Frontal cortex (tissue), 4 donors: ENCODE measurements around the gene GUCY1A1. TPM values are rescaled to one million over a fixed set of nuclear protein-coding genes. Genes with fewer than 3 reads are reported as not detected.

ENCODE experiments used
- DNase-seq, 2 donors: peaks; one replicate each; pipeline ENCODE4 v3.0.0; 2012; ENCODE audit warnings: low spot score in 2 of 2
- FAIRE-seq: peaks from 2 replicates; lab custom pipeline; 2012; peaks lifted over from hg19 to GRCh38; lab: Jason Lieb, UNC
- total RNA-seq: library from RNA; depleted of rRNA; stranded (reverse); fragments of >200 nt; gene quantifications from one replicate; pipeline ENCODE4 v1.2.3, GENCODE V29; 2014
- donor health status: control.
- donor health status: control.
- donor health status: control.

The GUCY1A1 gene
- total RNA-seq, 1 donor from 2014 or later: 207 TPM

DNA sequence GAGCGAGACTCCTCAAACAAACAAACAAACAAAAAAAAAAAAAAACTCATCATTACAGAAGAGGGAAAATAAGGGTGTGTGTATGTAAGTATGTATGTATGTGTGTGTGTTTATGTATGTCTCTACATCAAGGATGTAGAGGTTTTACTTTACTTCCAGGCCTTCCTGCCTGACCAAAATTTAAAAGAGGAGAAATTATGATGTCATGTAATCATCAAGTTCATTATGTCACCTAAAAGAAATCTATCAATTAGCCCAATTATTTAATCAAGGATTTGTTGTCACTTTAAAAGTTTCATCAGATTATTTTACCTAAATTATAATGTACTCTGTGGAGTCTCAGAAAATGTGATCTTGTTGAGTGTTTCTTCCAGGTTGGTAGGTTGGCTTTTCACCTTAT is 21.6 kb downstream of the GUCY1A1 start:
- no peak for FAIRE-seq
- DNase-seq: no peak

DNA sequence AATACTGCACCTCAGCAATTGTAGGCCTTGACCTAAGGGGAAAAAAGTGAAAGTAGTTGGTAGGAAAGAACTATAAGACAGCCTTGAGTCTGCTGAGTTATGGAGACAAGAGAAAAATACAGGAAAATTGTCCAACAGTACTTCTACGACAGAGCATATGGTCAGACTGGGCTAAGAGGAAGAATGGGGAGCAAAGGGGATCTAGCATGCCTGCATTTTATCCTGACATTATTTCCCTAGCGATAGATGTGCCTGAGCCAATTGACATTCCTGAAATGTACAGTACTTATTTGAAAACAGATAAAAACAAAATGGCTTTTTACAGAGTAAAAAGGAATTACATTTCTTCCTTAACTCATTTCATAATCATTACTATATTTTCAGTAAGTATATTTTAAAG is 22.2 kb downstream of the GUCY1A1 start:
- FAIRE-seq (no peak), DNase-seq (no peak)

DNA sequence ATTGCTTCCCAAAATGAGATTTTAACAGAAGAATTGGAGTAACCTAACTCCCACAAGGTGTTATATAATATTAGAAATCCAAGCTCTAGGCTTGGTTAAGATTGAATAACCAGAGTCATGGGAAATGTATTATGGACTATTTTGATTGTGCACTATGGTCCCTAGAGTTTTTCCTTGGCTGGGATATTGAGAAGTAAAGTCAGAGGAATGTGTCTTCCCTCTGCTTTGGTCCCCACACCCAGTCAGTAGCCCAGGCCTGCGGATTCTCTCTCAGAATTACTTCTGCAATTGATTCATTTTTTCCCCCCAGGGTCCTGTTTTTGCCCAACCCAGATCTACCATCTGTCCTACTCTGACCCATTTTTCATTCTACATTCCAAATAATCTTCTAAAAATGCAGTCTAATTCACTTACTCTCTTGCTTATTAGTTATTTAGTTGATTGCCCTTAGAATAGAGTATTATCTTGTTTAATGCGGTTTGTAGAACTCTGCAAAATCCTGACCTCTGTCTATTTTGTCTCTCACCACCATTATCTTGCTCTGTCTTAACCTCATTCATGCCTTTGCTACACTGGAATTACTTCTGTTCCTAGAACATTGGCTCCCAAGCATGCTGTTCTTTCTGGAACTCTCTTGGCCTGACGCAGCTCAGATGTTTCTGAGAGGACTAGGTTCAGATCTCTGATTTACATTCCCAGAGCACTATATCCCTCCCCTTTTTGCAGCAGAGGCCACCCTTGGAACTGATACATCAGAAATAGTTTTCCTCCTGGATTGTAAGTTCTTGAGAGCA is 23.6 kb downstream of the GUCY1A1 start:
- FAIRE-seq: no peak

DNA sequence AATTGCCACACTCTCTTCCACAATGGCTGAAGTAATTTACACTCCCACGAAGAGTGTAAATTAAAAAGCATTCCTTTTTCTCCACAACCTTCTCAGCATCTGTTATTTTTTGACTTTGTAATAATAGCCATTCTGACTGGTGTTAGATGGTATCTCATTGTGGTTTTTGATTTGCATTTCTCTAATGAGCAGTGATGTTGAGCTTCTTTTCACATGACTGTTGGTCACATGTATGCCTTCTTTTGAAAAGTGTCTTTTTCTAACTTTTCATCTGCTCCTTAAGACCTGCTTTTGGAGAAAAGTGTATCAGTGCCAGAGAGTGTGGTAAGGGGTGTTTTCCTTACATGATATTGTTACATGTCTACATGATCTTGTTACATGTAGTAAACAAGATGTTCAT is 25.7 kb downstream of the GUCY1A1 start:
- FAIRE-seq (no peak), DNase-seq (no peak)

More for the DNA sequence above, 23.6 kb downstream of the GUCY1A1 start:
- DNase-seq: no peak

DNA sequence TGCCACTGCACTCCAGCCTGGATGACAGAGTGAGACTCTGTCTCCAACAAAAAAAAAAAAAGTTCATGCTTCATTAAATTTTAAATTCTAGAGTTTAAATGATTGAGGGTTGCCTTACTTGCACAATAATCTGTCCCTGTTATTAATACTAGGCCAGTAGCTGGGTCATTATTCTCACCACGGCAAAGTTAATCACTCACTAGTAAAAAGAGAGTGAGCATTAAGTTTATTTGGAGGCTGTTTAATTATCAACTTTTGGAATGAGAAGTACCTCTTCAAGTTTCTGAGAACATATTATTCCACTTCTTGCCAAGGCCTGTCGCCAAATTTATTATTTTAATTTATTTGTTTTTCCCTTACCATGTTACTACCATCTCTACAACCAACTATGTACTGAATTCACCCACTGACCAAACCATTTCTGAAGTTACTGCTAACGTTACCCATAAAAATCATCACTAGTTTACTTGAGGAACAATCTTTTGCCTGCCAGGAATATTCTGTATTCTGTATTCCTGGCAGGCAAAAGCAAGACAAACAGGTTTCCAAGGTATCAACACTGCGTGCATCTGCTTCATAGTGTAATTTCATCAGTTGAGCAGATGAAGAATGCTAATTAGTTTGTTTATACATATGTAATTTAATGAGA is 26.5 kb downstream of the GUCY1A1 start:
- DNase-seq (no peak), FAIRE-seq (no peak)

DNA sequence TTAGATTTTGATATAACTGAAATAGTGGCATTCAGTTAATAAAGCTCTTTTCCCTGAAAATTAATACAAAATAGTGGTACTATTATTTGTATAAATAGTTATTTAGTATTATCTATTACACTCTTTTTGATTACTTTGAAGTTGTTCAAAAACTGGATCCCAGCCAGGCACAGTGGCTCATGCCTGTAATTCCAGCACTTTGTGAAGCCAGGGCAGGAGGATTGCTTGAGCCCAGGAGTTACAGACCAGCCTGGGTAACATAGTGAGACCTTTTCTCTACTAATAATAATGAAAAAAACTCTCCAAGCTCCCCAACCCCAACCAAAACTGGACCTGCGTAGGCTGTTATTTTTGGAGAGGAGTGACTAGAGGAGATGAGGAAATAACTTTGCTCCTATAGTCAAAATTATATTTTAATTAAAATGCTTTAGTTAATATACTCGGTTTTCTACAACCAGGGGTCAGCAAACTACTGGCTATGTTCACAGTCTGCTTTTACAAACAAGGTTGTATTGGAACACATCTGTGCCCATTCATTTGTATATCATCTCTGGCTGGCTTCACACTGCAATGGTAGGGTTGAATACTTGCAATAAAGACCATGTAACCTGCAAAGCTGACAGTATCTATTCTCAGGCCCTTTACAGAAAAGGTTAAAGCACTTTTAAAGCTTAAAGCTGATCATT is 27.6 kb downstream of the GUCY1A1 start:
- no peak for DNase-seq
- FAIRE-seq: no peak

DNA sequence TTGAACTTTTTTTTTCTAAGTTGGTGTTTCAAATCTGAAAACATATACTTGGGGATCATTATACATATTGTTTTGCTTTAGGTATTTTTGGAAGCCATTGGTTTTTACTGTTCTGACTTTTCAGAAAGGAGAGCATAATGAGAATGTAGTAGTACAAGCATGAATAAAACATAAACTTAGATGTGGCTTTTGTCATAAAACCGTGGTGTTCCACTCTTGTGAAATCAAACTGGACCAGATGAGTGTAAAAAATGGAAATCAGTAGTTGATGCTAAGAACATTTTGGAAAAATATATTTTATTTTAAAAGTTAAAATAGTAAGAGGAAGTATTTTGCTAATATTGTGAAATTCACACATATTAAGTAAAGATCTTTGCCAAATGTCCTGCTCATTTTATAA is 29.6 kb downstream of the GUCY1A1 start:
- DNase-seq: no peak
- no peak for FAIRE-seq

DNA sequence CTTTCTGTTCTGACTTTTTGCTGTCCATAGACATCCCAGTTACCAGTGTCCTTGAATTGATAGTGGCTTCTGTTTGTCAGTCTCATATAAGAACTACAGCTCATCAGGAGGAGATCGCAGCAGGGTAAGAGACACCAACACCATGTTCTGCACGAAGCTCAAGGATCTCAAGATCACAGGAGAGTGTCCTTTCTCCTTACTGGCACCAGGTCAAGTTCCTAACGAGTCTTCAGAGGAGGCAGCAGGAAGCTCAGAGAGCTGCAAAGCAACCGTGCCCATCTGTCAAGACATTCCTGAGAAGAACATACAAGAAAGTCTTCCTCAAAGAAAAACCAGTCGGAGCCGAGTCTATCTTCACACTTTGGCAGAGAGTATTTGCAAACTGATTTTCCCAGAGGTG is 30.1 kb downstream of the GUCY1A1 start:
- DNase-seq (no peak), FAIRE-seq (no peak)

DNA sequence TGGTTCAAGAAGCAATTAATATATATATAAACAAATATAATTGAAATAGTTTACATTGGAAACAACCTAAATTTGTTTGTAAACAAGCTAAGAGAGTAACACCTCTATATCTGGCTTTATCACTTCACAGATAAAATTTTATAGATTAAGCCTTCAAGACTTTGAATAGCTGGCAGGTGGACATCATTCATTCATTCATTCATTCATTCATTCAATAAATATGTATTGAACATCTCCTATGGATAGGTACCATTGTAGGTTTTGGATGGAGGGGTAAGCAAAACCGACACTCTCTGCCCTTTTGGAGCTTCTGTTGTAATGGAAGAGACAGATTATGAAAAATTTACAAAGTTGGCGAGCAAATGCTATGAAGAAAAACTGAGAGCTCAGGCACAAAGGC is 35.2 kb downstream of the GUCY1A1 start:
- FAIRE-seq (no peak), DNase-seq (no peak)

DNA sequence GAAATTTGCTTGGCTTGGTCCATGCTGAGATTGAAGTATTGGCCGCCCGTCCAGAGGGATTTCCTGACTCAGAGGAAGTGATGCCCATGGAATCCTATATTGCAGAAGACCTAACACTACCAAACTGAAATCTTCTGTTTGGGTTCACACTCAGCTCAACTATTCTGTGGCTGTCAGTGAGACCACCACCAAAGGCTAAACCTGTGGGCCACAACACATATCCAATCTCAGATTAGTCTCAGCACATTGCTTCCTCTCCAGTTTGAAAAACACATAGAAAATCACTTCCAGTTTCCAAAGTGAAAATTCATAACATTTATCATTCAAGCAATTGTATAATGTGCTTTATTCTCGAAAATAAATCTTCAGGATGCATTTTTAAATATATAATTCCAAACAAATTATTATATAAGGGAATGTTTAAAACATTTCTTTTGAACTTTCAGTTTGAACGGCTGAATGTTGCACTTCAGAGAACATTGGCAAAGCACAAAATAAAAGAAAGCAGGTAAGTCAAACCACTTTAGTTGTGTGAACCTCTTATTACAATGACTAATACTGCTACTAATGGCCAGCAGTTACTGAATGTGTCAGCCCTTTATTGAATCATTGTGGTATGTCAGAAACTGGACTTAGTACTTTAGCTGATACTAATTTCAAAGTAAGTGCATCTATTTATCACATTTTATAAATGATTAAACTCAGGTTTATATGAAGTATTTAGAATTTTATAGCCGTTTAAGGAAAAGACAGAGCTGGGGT is 37.0 kb downstream of the GUCY1A1 start:
- FAIRE-seq: no peak

DNA sequence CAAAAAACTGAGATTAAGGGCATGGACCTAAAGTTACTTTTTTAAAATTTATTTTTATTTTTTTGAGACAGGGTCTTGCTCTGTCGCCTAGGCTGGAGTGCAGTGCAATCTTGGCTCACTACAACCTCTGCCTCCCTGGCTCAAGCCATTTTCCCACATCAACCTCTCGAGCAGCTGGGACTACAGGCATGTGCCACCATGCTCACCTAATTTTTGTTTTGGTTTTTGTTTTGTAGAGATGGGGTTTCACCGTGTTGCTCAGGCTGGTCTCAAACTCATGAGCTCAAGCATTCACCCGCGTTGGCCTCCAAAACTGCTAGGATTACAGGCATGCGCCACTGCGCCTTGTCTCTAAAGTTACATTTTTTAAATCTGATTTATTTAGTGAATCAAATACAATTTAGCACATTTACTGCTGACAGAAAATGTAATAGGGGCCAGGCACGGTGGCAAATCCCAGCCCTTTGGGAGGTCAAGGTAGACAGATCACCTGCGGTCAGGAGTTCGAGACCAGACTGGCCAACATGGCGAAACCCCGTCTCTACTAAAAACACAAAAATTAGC is 38.3 kb downstream of the GUCY1A1 start:
- DNase-seq: no peak
- no peak for FAIRE-seq

More for the DNA sequence above, 37.0 kb downstream of the GUCY1A1 start:
- no peak for DNase-seq

DNA sequence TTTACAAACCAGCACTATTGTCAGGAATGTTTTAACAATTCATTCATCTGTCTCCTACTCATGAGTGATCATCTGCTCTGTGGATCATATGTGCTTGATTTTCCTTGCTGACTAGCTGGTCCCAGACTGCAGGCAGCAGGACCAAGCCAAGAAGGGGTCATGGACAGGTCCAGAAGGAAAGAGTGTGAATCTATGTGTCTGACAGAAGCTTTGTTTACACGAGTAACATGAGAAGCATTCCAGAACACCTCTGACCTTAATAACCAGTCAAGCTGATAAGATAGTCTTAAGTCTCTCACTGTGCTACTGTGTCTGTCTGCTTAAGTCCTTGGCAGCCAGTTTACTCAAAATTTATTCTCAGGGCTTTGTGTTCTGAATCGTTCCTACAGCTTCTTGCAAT is 39.0 kb downstream of the GUCY1A1 start:
- no peak for FAIRE-seq
- no peak for DNase-seq

DNA sequence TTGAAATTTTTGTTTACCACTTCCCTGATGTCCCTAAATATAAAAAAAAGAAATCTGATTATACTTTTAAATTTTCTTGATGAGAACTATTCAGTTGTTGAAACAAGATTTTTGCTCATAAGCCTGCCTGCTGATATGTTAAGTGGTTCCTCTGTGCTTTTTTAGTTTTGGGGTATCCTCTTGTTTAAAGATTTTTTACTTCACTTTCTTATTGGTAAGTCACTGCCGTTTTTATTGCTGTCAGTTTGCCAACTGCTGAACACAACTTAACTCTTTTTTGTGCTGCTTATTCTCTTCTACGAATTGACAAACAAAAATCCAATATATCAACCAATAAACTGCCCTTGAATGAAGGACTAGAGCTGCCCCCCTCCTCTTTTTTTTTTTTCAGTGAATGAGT is 39.5 kb downstream of the GUCY1A1 start:
- no peak for DNase-seq
- no peak for FAIRE-seq

DNA sequence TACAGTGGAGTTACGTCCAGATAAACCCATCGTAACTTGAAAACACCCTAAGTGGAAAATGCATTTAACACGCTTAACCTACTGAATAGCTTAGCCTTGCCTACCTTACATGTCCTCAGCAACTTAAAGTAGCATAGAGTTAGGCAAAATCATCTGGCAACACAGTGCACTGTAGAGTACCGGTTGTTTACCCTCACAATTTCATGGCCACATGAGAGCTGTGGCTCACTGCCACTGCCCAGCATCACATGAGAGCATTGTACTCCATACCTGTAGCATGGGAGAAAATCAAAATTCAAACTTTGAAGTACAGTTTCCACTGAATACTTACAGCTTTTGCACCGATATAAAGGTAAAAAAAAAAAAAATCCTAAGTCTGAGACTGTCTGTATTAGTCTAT is 40.6 kb downstream of the GUCY1A1 start:
- no peak for DNase-seq
- FAIRE-seq: no peak

DNA sequence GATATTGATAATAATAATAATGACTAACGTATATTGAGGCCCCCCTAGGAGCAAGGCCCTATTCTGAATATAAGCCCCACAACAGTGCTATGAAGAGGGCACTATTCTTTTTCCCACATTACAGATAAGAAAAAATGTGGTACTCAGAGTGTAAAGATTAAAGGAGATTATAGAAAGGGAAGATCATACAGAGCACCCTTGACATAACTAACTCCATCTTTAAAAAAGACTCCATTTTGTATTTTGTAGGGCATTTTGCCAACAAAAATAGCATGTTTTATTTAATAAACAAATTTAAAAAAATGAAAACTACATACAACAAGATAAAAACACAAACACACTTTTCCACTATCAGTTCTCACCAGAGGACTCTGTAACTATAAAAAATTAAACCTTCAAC is 42.1 kb downstream of the GUCY1A1 start:
- no peak for FAIRE-seq
- no peak for DNase-seq

DNA sequence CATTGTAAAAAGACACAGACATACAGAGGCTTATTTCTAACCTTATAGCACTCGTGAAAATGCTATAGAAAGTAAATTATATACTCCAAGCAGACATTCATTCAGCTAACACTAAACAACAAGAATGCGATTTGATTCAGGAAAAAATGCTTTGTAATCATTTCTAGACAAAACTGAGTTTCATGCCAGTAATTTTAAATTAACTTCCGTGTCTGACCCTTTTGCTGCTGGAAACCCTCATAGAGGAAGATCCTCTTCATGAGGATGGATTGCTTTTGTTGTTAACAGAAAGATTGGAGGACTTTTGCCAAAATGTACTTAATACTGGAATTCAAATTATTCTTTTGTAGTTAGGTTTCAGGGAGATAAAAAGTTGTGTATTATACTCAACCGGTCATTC is 43.3 kb downstream of the GUCY1A1 start:
- DNase-seq: no peak
- FAIRE-seq: no peak

DNA sequence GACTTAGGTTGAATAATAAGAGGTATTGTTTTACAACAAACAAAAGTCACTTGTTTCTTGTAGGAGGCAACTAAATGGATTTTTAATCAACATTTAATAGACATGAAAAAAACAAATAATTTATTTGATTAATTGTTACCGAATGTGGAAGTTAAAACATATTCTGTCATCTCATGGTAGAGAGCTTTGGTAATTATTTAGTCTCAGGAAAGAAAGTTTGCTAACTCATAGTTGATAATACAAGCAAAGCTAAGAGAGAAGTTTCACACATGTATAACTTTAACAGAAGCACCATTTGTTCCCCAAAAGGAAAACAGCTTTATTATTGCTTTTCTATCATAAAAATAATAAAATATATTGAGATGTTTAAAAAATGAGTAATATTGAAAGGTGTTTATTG is 44.9 kb downstream of the GUCY1A1 start:
- FAIRE-seq: peak; percentile 21

DNA sequence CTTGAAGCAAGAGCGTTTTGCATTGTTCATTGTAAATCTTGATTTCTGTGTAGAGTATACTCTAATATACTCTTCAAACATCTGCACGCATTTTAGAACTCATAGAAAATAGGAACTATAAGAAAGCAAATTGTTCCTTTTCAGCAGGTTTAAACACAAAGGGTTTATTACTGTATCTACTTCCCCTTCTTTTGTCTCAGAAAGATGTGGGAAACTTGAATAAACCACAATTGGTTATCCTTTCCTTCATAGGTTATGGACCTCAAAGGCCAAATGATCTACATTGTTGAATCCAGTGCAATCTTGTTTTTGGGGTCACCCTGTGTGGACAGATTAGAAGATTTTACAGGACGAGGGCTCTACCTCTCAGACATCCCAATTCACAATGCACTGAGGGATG is 46.2 kb downstream of the GUCY1A1 start:
- no peak for DNase-seq
- no peak for FAIRE-seq

More for the DNA sequence above, 44.9 kb downstream of the GUCY1A1 start:
- DNase-seq: no peak

DNA sequence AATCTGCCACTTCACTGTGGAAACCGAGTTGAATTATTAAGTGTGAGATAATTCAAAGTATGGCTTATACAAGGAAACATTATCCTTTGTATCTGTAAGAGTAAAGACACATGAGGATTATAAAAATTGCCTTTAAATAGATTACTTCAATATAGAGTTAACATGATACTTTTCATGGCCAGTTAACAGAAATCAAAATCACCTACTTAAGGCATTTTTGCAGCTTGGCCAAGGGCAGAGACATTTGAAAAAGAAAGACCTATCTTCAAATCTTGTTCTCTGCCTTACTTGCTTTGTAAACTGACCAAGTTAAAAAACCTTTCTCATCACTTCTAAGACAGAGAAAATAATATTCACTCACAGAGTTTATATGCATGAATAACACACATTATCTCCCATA is 47.3 kb downstream of the GUCY1A1 start:
- no peak for DNase-seq

DNA sequence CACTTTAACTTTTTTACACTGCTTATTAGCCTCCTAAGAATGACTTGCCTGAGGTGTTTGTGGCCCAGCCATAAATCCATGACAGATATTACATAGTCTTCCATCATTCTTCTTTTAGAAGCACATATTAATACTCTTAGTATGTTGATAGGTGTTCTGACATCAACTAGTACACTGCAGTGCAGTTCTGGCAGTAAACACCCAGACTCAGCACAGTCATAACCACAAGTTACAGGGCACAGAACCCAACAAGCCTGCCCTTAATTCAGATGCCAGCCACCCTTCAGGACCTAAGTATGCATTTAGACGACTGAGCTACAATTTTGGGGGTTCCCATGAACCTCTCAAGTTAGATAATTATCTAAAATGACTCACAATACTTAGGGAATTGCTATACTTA is 55.7 kb downstream of the GUCY1A1 start:
- FAIRE-seq (no peak), DNase-seq (no peak)

More for the DNA sequence above, 47.3 kb downstream of the GUCY1A1 start:
- FAIRE-seq: no peak
